NCI-H510A (cell line): ENCODE results near the gene LGR4.
A peak's percentile ranks its signal among the peaks of the same experiment; 100 is the strongest.

Source experiments
- DNase-seq: peaks from one replicate; lab custom pipeline; 2025; lab: John Stamatoyannopoulos, UW

The LGR4 gene

GRCh38 chr11:27485930-27486773 lies 13.6 kb upstream of the LGR4 start:
- no peak for DNase-seq

GRCh38 chr11:27482793-27483192 lies 10.2 kb upstream of the LGR4 start:
- DNase-seq = no peak

GRCh38 chr11:27481992-27482391 lies 9.4 kb upstream of the LGR4 start:
- no peak for DNase-seq

- DNase-seq = no peak
Observed at GRCh38 chr11:27477831-27478230, 5.2 kb upstream of the LGR4 start.

GRCh38 chr11:27477243-27477642 lies 4.7 kb upstream of the LGR4 start:
- no peak for DNase-seq

GRCh38 chr11:27475622-27476021 lies 3.0 kb upstream of the LGR4 start:
- DNase-seq = no peak

GRCh38 chr11:27473017-27473406 lies 422 bp upstream of the LGR4 start:
- DNase-seq = no peak

GRCh38 chr11:27471589-27472397 lies 797 bp downstream of the LGR4 start:
- DNase-seq = peak; percentile 10

GRCh38 chr11:27470826-27471588 lies 1.6 kb downstream of the LGR4 start:
- DNase-seq = no peak

- DNase-seq = no peak
Observed at GRCh38 chr11:27470166-27470565, 2.4 kb downstream of the LGR4 start.

GRCh38 chr11:27468995-27469695 lies 3.4 kb downstream of the LGR4 start:
- no peak for DNase-seq

- DNase-seq = no peak
Observed at GRCh38 chr11:27468209-27468994, 4.2 kb downstream of the LGR4 start.

- no peak for DNase-seq
Observed at GRCh38 chr11:27467181-27467913, 5.2 kb downstream of the LGR4 start.

- no peak for DNase-seq
Observed at GRCh38 chr11:27466363-27466762, 6.2 kb downstream of the LGR4 start.

- no peak for DNase-seq
Observed at GRCh38 chr11:27465629-27466028, 7.0 kb downstream of the LGR4 start.

GRCh38 chr11:27464909-27465308 lies 7.7 kb downstream of the LGR4 start:
- no peak for DNase-seq

- DNase-seq = no peak
Observed at GRCh38 chr11:27464289-27464696, 8.3 kb downstream of the LGR4 start.

GRCh38 chr11:27462543-27462942 lies 10.0 kb downstream of the LGR4 start:
- no peak for DNase-seq

- no peak for DNase-seq
Observed at GRCh38 chr11:27460158-27460978, 12.2 kb downstream of the LGR4 start.
